ENCODE results near the gene FNDC10. TPM values are rescaled to one million over a fixed set of nuclear protein-coding genes. Genes with fewer than 3 reads are reported as not detected.

Gene FNDC10
- total and polyA plus RNA-seq, 7 donors: 0.15 to 0.96 (median 0.63) TPM; not detected in 1

- H3K36me3 ChIP-seq (ENCODE audit: insufficient read depth in 1 of 2, low read depth in 1 of 2): peaks cover 0 to 16% of the 10 kb centered on the region in 2 donors
- no peak for TF ChIP-seq CTCF (IDR thresholded peaks at IDR 0.05)
- no peaks in the 10 kb centered on the region for H3K9me3 ChIP-seq
- intact Hi-C loops (cut with DNase I): no loop called here
- H3K4me3 ChIP-seq: no peak overlapping the region
- no peak overlapping the region for H3K27ac ChIP-seq
- ATAC-seq (no peak), DNase-seq (no peak)
- WGBS, 3 donors: 83 to 89% (median 84%) methylated on average over 33 of the region's 33 CpGs
- H3K4me1 ChIP-seq: peaks cover 30% of the 10 kb centered on the region
- H3K27me3 ChIP-seq (ENCODE audit: insufficient read depth in 3 of 3, low read length in 2 of 3): no peaks in the 10 kb centered on the region
These were observed 48.2 kb downstream of the FNDC10 start for GRCh38 chr1:1551524-1552262.

GRCh38 chr1:1550591-1551432, 49.1 kb downstream of the FNDC10 start:
- ATAC-seq (peak; percentile 48 to 64 (median 56)), DNase-seq (peak in 1 of 2 donors; percentile 80)
- peak; percentile 40 for TF ChIP-seq CTCF (IDR thresholded peaks at IDR 0.05)
- WGBS, 3 donors: 40 to 59% (median 49%) methylated on average over 14 to 15 of the region's 15 CpGs
- Histone ChIP-seq H3K4me1 (peaks cover 30% of the 10 kb centered on the region), H3K36me3 (ENCODE audit: insufficient read depth in 1 of 2, low read depth in 1 of 2) (peaks cover 0 to 20% of the 10 kb centered on the region in 2 donors), H3K9me3 (no peaks in the 10 kb centered on the region), H3K27ac (peak overlapping the region; percentile 50), H3K4me3 (peak overlapping the region; percentile 6), H3K27me3 (ENCODE audit: insufficient read depth in 3 of 3, low read length in 2 of 3) (no peaks in the 10 kb centered on the region)
- intact Hi-C loops (cut with DNase I): no loop called here

GRCh38 chr1:1550087-1550486, 49.8 kb downstream of the FNDC10 start:
- Histone ChIP-seq H3K27me3 (ENCODE audit: insufficient read depth in 3 of 3, low read length in 2 of 3) (no peaks in the 10 kb centered on the region), H3K4me3 (no peak overlapping the region), H3K27ac (peak overlapping the region; percentile 50), H3K36me3 (ENCODE audit: insufficient read depth in 1 of 2, low read depth in 1 of 2) (peaks cover 0 to 21% of the 10 kb centered on the region in 2 donors), H3K9me3 (no peaks in the 10 kb centered on the region), H3K4me1 (peaks cover 24% of the 10 kb centered on the region)
- WGBS, 3 donors: 75 to 76% (median 75%) methylated on average over 7 of the region's 7 CpGs
- no peak for DNase-seq
- TF ChIP-seq CTCF (IDR thresholded peaks at IDR 0.05): no peak
- intact Hi-C loops (cut with DNase I): no loop called here
- ATAC-seq: no peak

- no peaks in the 10 kb centered on the region for H3K27me3 ChIP-seq (ENCODE audit: insufficient read depth in 3 of 3, low read length in 2 of 3)
- no peak overlapping the region for H3K27ac ChIP-seq
- intact Hi-C loops (cut with DNase I): no loop called here
- peaks cover 0 to 21% of the 10 kb centered on the region in 2 donors for H3K36me3 ChIP-seq (ENCODE audit: insufficient read depth in 1 of 2, low read depth in 1 of 2)
- H3K9me3 ChIP-seq: no peaks in the 10 kb centered on the region
- H3K4me3 ChIP-seq: no peak overlapping the region
- DNase-seq (no peak), ATAC-seq (no peak)
- no peak for TF ChIP-seq CTCF (IDR thresholded peaks at IDR 0.05)
- WGBS, 3 donors: 69 to 78% (median 71%) methylated on average over 11 to 14 of the region's 14 CpGs
- peaks cover 19% of the 10 kb centered on the region for H3K4me1 ChIP-seq
These were observed 51.3 kb downstream of the FNDC10 start for GRCh38 chr1:1548591-1548990.

Other genes with a start within 250 kb of the FNDC10 start
- gene MXRA8, start 241.6 kb downstream of the FNDC10 start, total RNA-seq: 10 to 100 TPM in 3 of 4 donors, 1 to 10 TPM in 1; 7.2 to 24.3 (median 13.5) TPM
- 10 to 100 TPM in 2 of 3 donors, 1 to 10 TPM in 1; 9.8 to 16.9 (median 10.1) TPM for gene MXRA8, start 241.6 kb downstream of the FNDC10 start, polyA plus RNA-seq
- gene AURKAIP1, start 224.9 kb downstream of the FNDC10 start, total RNA-seq: 100 to 1,000 TPM; 180 to 194 (median 183) TPM
- gene AURKAIP1, start 224.9 kb downstream of the FNDC10 start, polyA plus RNA-seq: 100 to 1,000 TPM; 306 to 534 (median 341) TPM
- gene CCNL2, start 200.8 kb downstream of the FNDC10 start, total RNA-seq: 10 to 100 TPM; 40.2 to 71.8 (median 46.1) TPM
- 10 to 100 TPM; 50.1 to 59.3 (median 54.7) TPM for gene CCNL2, start 200.8 kb downstream of the FNDC10 start, polyA plus RNA-seq
- 100 to 1,000 TPM; 114 to 159 (median 143) TPM for gene MRPL20, start 192.8 kb downstream of the FNDC10 start, total RNA-seq
- gene MRPL20, start 192.8 kb downstream of the FNDC10 start, polyA plus RNA-seq: 100 to 1,000 TPM; 211 to 308 (median 255) TPM
- gene ANKRD65, start 178.9 kb downstream of the FNDC10 start, total RNA-seq: 1 to 10 TPM in 3 of 4 donors, under 1 TPM in 1; 0.77 to 5.4 (median 3.0) TPM
- 1 to 10 TPM; 1.1 to 2.9 (median 1.6) TPM for gene ANKRD65, start 178.9 kb downstream of the FNDC10 start, polyA plus RNA-seq
- gene VWA1, start 164.4 kb downstream of the FNDC10 start, total RNA-seq: 10 to 100 TPM in 3 of 4 donors, 1 to 10 TPM in 1; 4.5 to 25.3 (median 13.8) TPM
- gene VWA1, start 164.4 kb downstream of the FNDC10 start, polyA plus RNA-seq: 1 to 10 TPM; 1.4 to 7.8 (median 4.1) TPM
- under 1 TPM; 0.47 to 0.99 (median 0.61) TPM for gene ATAD3C, start 150.4 kb downstream of the FNDC10 start, total RNA-seq
- gene ATAD3C, start 150.4 kb downstream of the FNDC10 start, polyA plus RNA-seq: under 1 TPM; 0.12 to 0.61 (median 0.13) TPM
- 10 to 100 TPM in 1 of 4 donors, 1 to 10 TPM in 3; 4.6 to 11.8 (median 9.0) TPM for gene ATAD3B, start 128.4 kb downstream of the FNDC10 start, total RNA-seq
- gene ATAD3B, start 128.4 kb downstream of the FNDC10 start, polyA plus RNA-seq: 10 to 100 TPM in 2 of 3 donors, 1 to 10 TPM in 1; 9.6 to 19.4 (median 12.3) TPM
- gene ATAD3A, start 88.0 kb downstream of the FNDC10 start, total RNA-seq: 10 to 100 TPM; 20.6 to 33.5 (median 24.1) TPM
- 10 to 100 TPM; 35.6 to 48.6 (median 41.4) TPM for gene ATAD3A, start 88.0 kb downstream of the FNDC10 start, polyA plus RNA-seq
- 1 to 10 TPM in 3 of 4 donors, under 1 TPM in 1; 0.88 to 1.4 (median 1.2) TPM for gene TMEM240, start 59.5 kb downstream of the FNDC10 start, total RNA-seq
- 1 to 10 TPM in 1 of 3 donors, under 1 TPM in 2; 0.55 to 1.8 (median 0.98) TPM for gene TMEM240, start 59.5 kb downstream of the FNDC10 start, polyA plus RNA-seq
- 100 to 1,000 TPM; 130 to 185 (median 167) TPM for gene SSU72, start 25.3 kb downstream of the FNDC10 start, total RNA-seq
- gene SSU72, start 25.3 kb downstream of the FNDC10 start, polyA plus RNA-seq: 100 to 1,000 TPM; 137 to 207 (median 192) TPM
- 100 to 1,000 TPM in 1 of 4 donors, 10 to 100 TPM in 3; 66.5 to 106 (median 75.4) TPM for gene MIB2, start 15.4 kb upstream of the FNDC10 start, total RNA-seq
- 10 to 100 TPM; 41.8 to 80.5 (median 78.7) TPM for gene MIB2, start 15.4 kb upstream of the FNDC10 start, polyA plus RNA-seq
- gene MMP23B, start 32.0 kb upstream of the FNDC10 start, total RNA-seq: 1 to 10 TPM in 1 of 4 donors, under 1 TPM in 2, not detected in 1; 0.32 to 1.8 (median 0.64) TPM
- under 1 TPM in 2 of 3 donors, not detected in 1; 0.25 to 0.29 TPM for gene MMP23B, start 32.0 kb upstream of the FNDC10 start, polyA plus RNA-seq
- 10 to 100 TPM; 30.6 to 43.0 (median 36.4) TPM for gene CDK11B, start 58.9 kb upstream of the FNDC10 start, total RNA-seq
- gene CDK11B, start 58.9 kb upstream of the FNDC10 start, polyA plus RNA-seq: 10 to 100 TPM; 42.1 to 72.8 (median 55.2) TPM
- 10 to 100 TPM; 12.6 to 23.9 (median 14.9) TPM for gene SLC35E2B, start 92.7 kb upstream of the FNDC10 start, total RNA-seq
- gene SLC35E2B, start 92.7 kb upstream of the FNDC10 start, polyA plus RNA-seq: 10 to 100 TPM in 2 of 3 donors, 1 to 10 TPM in 1; 9.2 to 16.4 (median 11.5) TPM
- gene CDK11A, start 124.2 kb upstream of the FNDC10 start, total RNA-seq: 10 to 100 TPM; 15.9 to 36.6 (median 22.5) TPM
- gene CDK11A, start 124.2 kb upstream of the FNDC10 start, polyA plus RNA-seq: 10 to 100 TPM; 16.8 to 29.8 (median 17.4) TPM
- 10 to 100 TPM; 19.1 to 37.7 (median 28.7) TPM for gene NADK, start 178.3 kb upstream of the FNDC10 start, total RNA-seq
- gene NADK, start 178.3 kb upstream of the FNDC10 start, polyA plus RNA-seq: 10 to 100 TPM; 14.5 to 25.1 (median 22.5) TPM

All from psoas muscle (tissue), 8 donors.